Measurements from ENCODE around the gene PECR.

Gene PECR

GRCh38 chr2:216081487-216082116, at the start of gene PECR, which contains the start of gene TMEM169:
Gene PECR, minus strand, starts transcription at chr2:216081809. Its CDS starts 68 bp downstream, at chr2:216081741.
Gene TMEM169, plus strand, starts transcription at chr2:216081919. Its CDS starts 14,045 bp downstream, at chr2:216095964.
- DNase-seq (ENCODE audit: low read depth, low spot score): no peak
- peak within 1 kb of the TSS; percentile 87 for H3K4me3 ChIP-seq (ENCODE audit: low read depth, low read length)
- POLR2A ChIA-PET: interaction anchor here (0.7 kb wide), 1 partner anchor 111 kb away, joined by 3 read pairs; no protein-coding TSS in a partner anchor
- no peak for TF ChIP-seq CTCF (IDR thresholded peaks at IDR 0.05; ENCODE audit: insufficient read depth, low read length, missing control alignments)
- CTCF ChIA-PET: interaction anchor here (1.0 to 1.3 kb wide), 2 partner anchors 33 to 48 kb away, joined by 3 to 5 read pairs; no protein-coding TSS in a partner anchor

- POLR2A ChIA-PET: no interaction called here
- CTCF ChIA-PET: interaction anchor here (0.8 to 4.5 kb wide), 7 partner anchors 11 to 274 kb away, joined by 3 to 24 read pairs (median 4); no protein-coding TSS in a partner anchor
- no peak overlapping the region for H3K4me3 ChIP-seq (ENCODE audit: low read depth, low read length)
- no peak for DNase-seq (ENCODE audit: low read depth, low spot score)
- no peak for TF ChIP-seq CTCF (IDR thresholded peaks at IDR 0.05; ENCODE audit: insufficient read depth, low read length, missing control alignments)
Observed at GRCh38 chr2:216130346-216130971, 48.9 kb upstream of the PECR start.

GRCh38 chr2:216126943-216127342, 45.3 kb upstream of the PECR start:
- no peak overlapping the region for H3K4me3 ChIP-seq (ENCODE audit: low read depth, low read length)
- DNase-seq (ENCODE audit: low read depth, low spot score): no peak
- POLR2A ChIA-PET: no interaction called here
- CTCF ChIA-PET: interaction anchor here (1.3 to 6.2 kb wide), 3 partner anchors 15 to 297 kb away, joined by 3 to 64 read pairs (median 4); partner anchors contain the start of gene XRCC5
- TF ChIP-seq CTCF (IDR thresholded peaks at IDR 0.05; ENCODE audit: insufficient read depth, low read length, missing control alignments): no peak

DNA sequence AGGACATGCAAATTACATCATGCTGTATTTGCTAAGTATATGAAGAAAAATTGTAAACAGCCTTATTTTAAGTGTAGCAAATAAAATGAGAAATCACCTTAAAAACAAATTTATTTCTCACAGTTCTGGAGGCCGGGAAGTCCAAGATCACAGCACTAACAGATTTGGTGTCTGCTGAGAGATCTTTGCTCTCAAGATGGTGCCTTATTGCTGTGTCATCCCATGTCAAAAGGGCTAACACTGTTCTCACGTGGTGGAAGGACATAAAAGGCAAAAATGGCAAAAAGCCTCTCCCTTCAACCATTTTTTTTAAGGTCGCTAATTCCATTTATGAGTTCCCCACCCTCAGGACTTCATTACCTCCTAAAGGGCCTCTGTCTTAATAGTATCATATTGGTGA, 39.6 kb upstream of the PECR start:
- DNase-seq (ENCODE audit: low read depth, low spot score): no peak
- POLR2A ChIA-PET: no interaction called here
- no peak overlapping the region for H3K4me3 ChIP-seq (ENCODE audit: low read depth, low read length)
- no peak for TF ChIP-seq CTCF (IDR thresholded peaks at IDR 0.05; ENCODE audit: insufficient read depth, low read length, missing control alignments)
- CTCF ChIA-PET: interaction anchor here (0.6 to 3.1 kb wide), 2 partner anchors 12 to 281 kb away, joined by 3 to 19 read pairs; partner anchors contain the start of gene XRCC5

DNA sequence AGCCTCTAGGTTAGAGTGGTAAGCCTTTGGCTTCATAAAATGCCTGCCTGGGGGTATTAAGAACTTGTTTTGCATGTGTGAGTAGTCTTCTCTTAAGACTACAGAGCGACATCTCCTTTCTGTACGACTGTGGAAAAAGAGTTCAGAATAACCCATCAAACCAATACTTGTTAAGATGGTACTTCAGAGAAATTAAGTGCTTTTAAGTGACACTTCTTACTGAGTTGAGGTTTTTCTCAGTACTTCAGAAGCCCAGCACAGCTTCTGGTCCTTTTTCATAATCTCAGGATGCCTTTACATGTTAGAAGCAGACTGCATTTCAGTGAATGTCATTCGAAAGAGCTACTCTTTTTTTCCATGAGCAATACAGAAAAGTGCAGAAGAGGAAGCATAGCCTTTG, 38.4 kb upstream of the PECR start:
- CTCF ChIA-PET: interaction anchor here (1.7 to 3.1 kb wide), 3 partner anchors 10 to 87 kb away, joined by 4 to 19 read pairs (median 8); partner anchors contain the start of gene XRCC5
- no peak for DNase-seq (ENCODE audit: low read depth, low spot score)
- POLR2A ChIA-PET: interaction anchor here (0.6 kb wide), 1 partner anchor 290 kb away, joined by 3 read pairs; no protein-coding TSS in a partner anchor
- H3K4me3 ChIP-seq (ENCODE audit: low read depth, low read length): no peak overlapping the region
- no peak for TF ChIP-seq CTCF (IDR thresholded peaks at IDR 0.05; ENCODE audit: insufficient read depth, low read length, missing control alignments)

GRCh38 chr2:216119146-216119545, 37.5 kb upstream of the PECR start:
- CTCF ChIA-PET: interaction anchor here (1.2 to 3.1 kb wide), 4 partner anchors 10 to 86 kb away, joined by 4 to 19 read pairs (median 6); partner anchors contain the start of gene XRCC5
- POLR2A ChIA-PET: no interaction called here
- no peak overlapping the region for H3K4me3 ChIP-seq (ENCODE audit: low read depth, low read length)
- TF ChIP-seq CTCF (IDR thresholded peaks at IDR 0.05; ENCODE audit: insufficient read depth, low read length, missing control alignments): no peak
- DNase-seq (ENCODE audit: low read depth, low spot score): no peak
